ENCODE results near the gene NTM.

The NTM gene

GRCh38 chr11:131849485-131849884 lies 479.1 kb downstream of the NTM start:
- H3K4me3 ChIP-seq (ENCODE audit: low read length): no peak overlapping the region
- H3K36me3 ChIP-seq (ENCODE audit: insufficient read depth, low read length): no peaks in the 10 kb centered on the region
- H3K9me3 ChIP-seq (ENCODE audit: low read length): no peaks in the 10 kb centered on the region
- H3K27me3 ChIP-seq (ENCODE audit: insufficient read depth, low read length): no peaks in the 10 kb centered on the region
- no peak overlapping the region for H2AFZ ChIP-seq (ENCODE audit: low read depth, low read length)
- H3K4me1 ChIP-seq (ENCODE audit: insufficient read depth, low read length): no peaks in the 10 kb centered on the region

- Histone ChIP-seq H2AFZ (ENCODE audit: low read depth, low read length) (no peak overlapping the region), H3K36me3 (ENCODE audit: insufficient read depth, low read length) (no peaks in the 10 kb centered on the region), H3K4me1 (ENCODE audit: insufficient read depth, low read length) (no peaks in the 10 kb centered on the region), H3K4me3 (ENCODE audit: low read length) (no peak overlapping the region), H3K9me3 (ENCODE audit: low read length) (no peaks in the 10 kb centered on the region), H3K27me3 (ENCODE audit: insufficient read depth, low read length) (no peaks in the 10 kb centered on the region)
Observed at GRCh38 chr11:131850507-131850906, 480.1 kb downstream of the NTM start.

GRCh38 chr11:131851964-131852755 lies 481.7 kb downstream of the NTM start:
- Histone ChIP-seq H3K9me3 (ENCODE audit: low read length) (no peaks in the 10 kb centered on the region), H3K36me3 (ENCODE audit: insufficient read depth, low read length) (no peaks in the 10 kb centered on the region), H3K4me3 (ENCODE audit: low read length) (no peak overlapping the region), H3K27me3 (ENCODE audit: insufficient read depth, low read length) (no peaks in the 10 kb centered on the region), H2AFZ (ENCODE audit: low read depth, low read length) (no peak overlapping the region), H3K4me1 (ENCODE audit: insufficient read depth, low read length) (no peaks in the 10 kb centered on the region)

- Histone ChIP-seq H2AFZ (ENCODE audit: low read depth, low read length) (no peak overlapping the region), H3K36me3 (ENCODE audit: insufficient read depth, low read length) (no peaks in the 10 kb centered on the region), H3K4me3 (ENCODE audit: low read length) (no peak overlapping the region), H3K27me3 (ENCODE audit: insufficient read depth, low read length) (no peaks in the 10 kb centered on the region), H3K9me3 (ENCODE audit: low read length) (no peaks in the 10 kb centered on the region), H3K4me1 (ENCODE audit: insufficient read depth, low read length) (no peaks in the 10 kb centered on the region)
Observed at GRCh38 chr11:131852757-131853156, 482.3 kb downstream of the NTM start.

GRCh38 chr11:131854391-131854790 lies 484.0 kb downstream of the NTM start:
- H3K36me3 ChIP-seq (ENCODE audit: insufficient read depth, low read length): no peaks in the 10 kb centered on the region
- no peak overlapping the region for H3K4me3 ChIP-seq (ENCODE audit: low read length)

GRCh38 chr11:131855320-131855719 lies 484.9 kb downstream of the NTM start:
- no peak overlapping the region for H3K4me3 ChIP-seq (ENCODE audit: low read length)
- H3K36me3 ChIP-seq (ENCODE audit: insufficient read depth, low read length): no peaks in the 10 kb centered on the region
- H3K9me3 ChIP-seq (ENCODE audit: low read length): no peaks in the 10 kb centered on the region

More at GRCh38 chr11:131854391-131854790, 484.0 kb downstream of the NTM start:
- Histone ChIP-seq H3K27me3 (ENCODE audit: insufficient read depth, low read length) (no peaks in the 10 kb centered on the region), H3K9me3 (ENCODE audit: low read length) (no peaks in the 10 kb centered on the region), H3K4me1 (ENCODE audit: insufficient read depth, low read length) (no peaks in the 10 kb centered on the region), H2AFZ (ENCODE audit: low read depth, low read length) (no peak overlapping the region)

GRCh38 chr11:131857246-131857645 lies 486.8 kb downstream of the NTM start:
- Histone ChIP-seq H3K9me3 (ENCODE audit: low read length) (no peaks in the 10 kb centered on the region), H3K27me3 (ENCODE audit: insufficient read depth, low read length) (no peaks in the 10 kb centered on the region), H3K36me3 (ENCODE audit: insufficient read depth, low read length) (no peaks in the 10 kb centered on the region), H3K4me3 (ENCODE audit: low read length) (no peak overlapping the region), H2AFZ (ENCODE audit: low read depth, low read length) (no peak overlapping the region), H3K4me1 (ENCODE audit: insufficient read depth, low read length) (no peaks in the 10 kb centered on the region)

More at GRCh38 chr11:131855320-131855719, 484.9 kb downstream of the NTM start:
- H3K27me3 ChIP-seq (ENCODE audit: insufficient read depth, low read length): no peaks in the 10 kb centered on the region
- no peaks in the 10 kb centered on the region for H3K4me1 ChIP-seq (ENCODE audit: insufficient read depth, low read length)
- H2AFZ ChIP-seq (ENCODE audit: low read depth, low read length): no peak overlapping the region

- H3K4me1 ChIP-seq (ENCODE audit: insufficient read depth, low read length): no peaks in the 10 kb centered on the region
- no peak overlapping the region for H3K4me3 ChIP-seq (ENCODE audit: low read length)
- H3K36me3 ChIP-seq (ENCODE audit: insufficient read depth, low read length): no peaks in the 10 kb centered on the region
- H3K9me3 ChIP-seq (ENCODE audit: low read length): no peaks in the 10 kb centered on the region
- H2AFZ ChIP-seq (ENCODE audit: low read depth, low read length): no peak overlapping the region
- H3K27me3 ChIP-seq (ENCODE audit: insufficient read depth, low read length): no peaks in the 10 kb centered on the region
Observed at GRCh38 chr11:131858505-131858904, 488.1 kb downstream of the NTM start.

- Histone ChIP-seq H3K4me3 (ENCODE audit: low read length) (no peak overlapping the region), H3K4me1 (ENCODE audit: insufficient read depth, low read length) (no peaks in the 10 kb centered on the region), H3K9me3 (ENCODE audit: low read length) (no peaks in the 10 kb centered on the region)
Observed at GRCh38 chr11:131859538-131860210, 489.3 kb downstream of the NTM start.

GRCh38 chr11:131864228-131864627 lies 493.8 kb downstream of the NTM start:
- H3K36me3 ChIP-seq (ENCODE audit: insufficient read depth, low read length): no peaks in the 10 kb centered on the region
- no peaks in the 10 kb centered on the region for H3K27me3 ChIP-seq (ENCODE audit: insufficient read depth, low read length)
- no peaks in the 10 kb centered on the region for H3K9me3 ChIP-seq (ENCODE audit: low read length)
- H3K4me3 ChIP-seq (ENCODE audit: low read length): no peak overlapping the region
- no peaks in the 10 kb centered on the region for H3K4me1 ChIP-seq (ENCODE audit: insufficient read depth, low read length)
- H2AFZ ChIP-seq (ENCODE audit: low read depth, low read length): no peak overlapping the region

More at GRCh38 chr11:131859538-131860210, 489.3 kb downstream of the NTM start:
- no peaks in the 10 kb centered on the region for H3K36me3 ChIP-seq (ENCODE audit: insufficient read depth, low read length)
- no peak overlapping the region for H2AFZ ChIP-seq (ENCODE audit: low read depth, low read length)
- no peaks in the 10 kb centered on the region for H3K27me3 ChIP-seq (ENCODE audit: insufficient read depth, low read length)

GRCh38 chr11:131865860-131866259 lies 495.4 kb downstream of the NTM start:
- Histone ChIP-seq H2AFZ (ENCODE audit: low read depth, low read length) (no peak overlapping the region), H3K4me3 (ENCODE audit: low read length) (no peak overlapping the region), H3K4me1 (ENCODE audit: insufficient read depth, low read length) (no peaks in the 10 kb centered on the region), H3K27me3 (ENCODE audit: insufficient read depth, low read length) (no peaks in the 10 kb centered on the region), H3K36me3 (ENCODE audit: insufficient read depth, low read length) (no peaks in the 10 kb centered on the region), H3K9me3 (ENCODE audit: low read length) (no peaks in the 10 kb centered on the region)

- Histone ChIP-seq H3K27me3 (ENCODE audit: insufficient read depth, low read length) (no peaks in the 10 kb centered on the region), H3K4me1 (ENCODE audit: insufficient read depth, low read length) (no peaks in the 10 kb centered on the region), H3K9me3 (ENCODE audit: low read length) (no peaks in the 10 kb centered on the region), H2AFZ (ENCODE audit: low read depth, low read length) (no peak overlapping the region), H3K4me3 (ENCODE audit: low read length) (no peak overlapping the region), H3K36me3 (ENCODE audit: insufficient read depth, low read length) (no peaks in the 10 kb centered on the region)
Observed at GRCh38 chr11:131866535-131867400, 496.4 kb downstream of the NTM start.

Measured in neuron (in vitro differentiated cells).